Femur (tissue), 1 donor: ENCODE results near the gene MFNG.

Experiments
- DNase-seq: peaks from one replicate; pipeline ENCODE4 v3.0.0-alpha.2; 2017

The MFNG gene

GRCh38 chr22:37492428-37493344 lies 6.5 kb upstream of the MFNG start:
- no peak for DNase-seq

GRCh38 chr22:37491559-37492427 lies 5.6 kb upstream of the MFNG start:
- DNase-seq, result no peak

- no peak for DNase-seq
Observed at GRCh38 chr22:37491106-37491505, 4.9 kb upstream of the MFNG start.

- DNase-seq, result no peak
Observed at GRCh38 chr22:37489983-37490382, 3.8 kb upstream of the MFNG start.

GRCh38 chr22:37488337-37489135 lies 2.4 kb upstream of the MFNG start:
- DNase-seq, result no peak

GRCh38 chr22:37487571-37487970 lies 1.4 kb upstream of the MFNG start:
- DNase-seq, result no peak

- DNase-seq, result no peak
Observed at GRCh38 chr22:37487129-37487528, 945 bp upstream of the MFNG start.

- DNase-seq, result no peak
Observed at GRCh38 chr22:37485395-37486223, 575 bp downstream of the MFNG start.

GRCh38 chr22:37484480-37485394 lies 1.4 kb downstream of the MFNG start:
- peak; percentile 62 for DNase-seq

GRCh38 chr22:37483050-37483449 lies 3.1 kb downstream of the MFNG start:
- no peak for DNase-seq

- DNase-seq, result no peak
Observed at GRCh38 chr22:37482244-37482643, 3.9 kb downstream of the MFNG start.

- DNase-seq, result no peak
Observed at GRCh38 chr22:37481347-37481907, 4.8 kb downstream of the MFNG start.

- no peak for DNase-seq
Observed at GRCh38 chr22:37480387-37481346, 5.5 kb downstream of the MFNG start.

GRCh38 chr22:37479196-37479595 lies 7.0 kb downstream of the MFNG start:
- DNase-seq, result no peak

GRCh38 chr22:37476389-37477329 lies 9.5 kb downstream of the MFNG start:
- DNase-seq, result no peak

GRCh38 chr22:37474447-37475090 lies 11.6 kb downstream of the MFNG start:
- DNase-seq, result no peak

GRCh38 chr22:37473437-37473946 lies 12.7 kb downstream of the MFNG start:
- DNase-seq, result no peak
